ENCODE data around the gene ZBTB3. TPM values are rescaled to one million over a fixed set of nuclear protein-coding genes. Genes with fewer than 3 reads are reported as not detected.
A peak's percentile ranks its signal among the peaks of the same experiment; 100 is the strongest.

ZBTB3 gene
- total and polyA plus RNA-seq, 2 of the 13 experiments (the other 11 are each of a cell fraction or from before 2014, with no cell fraction given), result 3.4 to 5.2 TPM

- no peak for TF ChIP-seq ZNF407 (CRISPR knock-in tag; IDR thresholded peaks at IDR 0.05; ENCODE audit: not compliant biosample characterization)
- TF ChIP-seq YY1 (IDR thresholded peaks at IDR 0.05; ENCODE audit: insufficient read depth, insufficient replicate concordance, low read depth, low read length), result peak; percentile 47
- no peak; the same call in 1 of the 2 replicates for TF ChIP-seq NR2F6 (IDR thresholded peaks at IDR 0.05)
- TF ChIP-seq NR2F6 (CRISPR knock-in tag; IDR thresholded peaks at IDR 0.05), result 0 out of 2 replicates have a peak, but pooled peaks have one; percentile 12
- TF ChIP-seq ZNF296 (CRISPR knock-in tag; conservative IDR thresholded peaks at IDR 0.05), result no peak
- TF ChIP-seq PRDM15 (CRISPR knock-in tag; IDR thresholded peaks at IDR 0.05), result no peak
- TF ChIP-seq PAXIP1 (CRISPR knock-in tag; conservative IDR thresholded peaks at IDR 0.05), result peak; percentile 40; the same call in 1 of the 2 replicates
- peak; percentile 8; the same call in 1 of the 2 replicates for TF ChIP-seq ZNF724P (CRISPR knock-in tag; IDR thresholded peaks at IDR 0.05; ENCODE audit: borderline replicate concordance)
- TF ChIP-seq ZFY (CRISPR knock-in tag; IDR thresholded peaks at IDR 0.05), result peak; percentile 60
- peak; percentile 86 for TF ChIP-seq GATAD1 (CRISPR knock-in tag; IDR thresholded peaks at IDR 0.05)
- peak; percentile 74 for TF ChIP-seq MAX (IDR thresholded peaks at IDR 0.05)
- TF ChIP-seq RBM39 (IDR thresholded peaks at IDR 0.05; ENCODE audit: low read depth, low read length, poor library complexity, severe bottlenecking), result peak; percentile 40
These were observed at the start of gene ZBTB3 (continued) for GRCh38 chr11:62753736-62754603.
